GM18870 (cell line): Measurements from ENCODE around the gene TTF2.
A peak's percentile ranks its signal among the peaks of the same experiment; 100 is the strongest.

Source experiments
- ATAC-seq: cut with Tn5 transposase; IDR thresholded peaks from one replicate; pipeline ENCODE4 v1.9.1; 2021; ENCODE audit warnings: moderate library complexity; ENCODE audit not compliant: unreplicated experiment

The TTF2 gene

GRCh38 chr1:117059678-117060440, at the start of gene TTF2:
Gene TTF2, plus strand, starts transcription at chr1:117060326. Its CDS starts 21 bp downstream, at chr1:117060347.
- peak; percentile 94 for ATAC-seq

GRCh38 chr1:117011334-117011733, 48.8 kb upstream of the TTF2 start:
- ATAC-seq: no peak

- no peak for ATAC-seq
Measured at GRCh38 chr1:117013309-117013858, 46.7 kb upstream of the TTF2 start.

- ATAC-seq: no peak
Measured at GRCh38 chr1:117014209-117014608, 45.9 kb upstream of the TTF2 start.

GRCh38 chr1:117015724-117016123, 44.4 kb upstream of the TTF2 start:
- no peak for ATAC-seq

GRCh38 chr1:117017062-117017461, 43.1 kb upstream of the TTF2 start:
- ATAC-seq: no peak

GRCh38 chr1:117017648-117018047, 42.5 kb upstream of the TTF2 start:
- ATAC-seq: no peak

GRCh38 chr1:117020526-117021156, 39.5 kb upstream of the TTF2 start:
- no peak for ATAC-seq

- ATAC-seq: no peak
Measured at GRCh38 chr1:117022114-117022513, 38.0 kb upstream of the TTF2 start.

- no peak for ATAC-seq
Measured at GRCh38 chr1:117025568-117025967, 34.6 kb upstream of the TTF2 start.

GRCh38 chr1:117026361-117026760, 33.8 kb upstream of the TTF2 start:
- ATAC-seq: no peak

GRCh38 chr1:117029685-117030084, 30.4 kb upstream of the TTF2 start:
- no peak for ATAC-seq

- no peak for ATAC-seq
Measured at GRCh38 chr1:117030271-117030877, 29.8 kb upstream of the TTF2 start.

- no peak for ATAC-seq
Measured at GRCh38 chr1:117032266-117032665, 27.9 kb upstream of the TTF2 start.

- no peak for ATAC-seq
Measured at GRCh38 chr1:117032681-117033539, 27.2 kb upstream of the TTF2 start.

GRCh38 chr1:117033772-117034171, 26.4 kb upstream of the TTF2 start:
- ATAC-seq: no peak

GRCh38 chr1:117034791-117035290, 25.3 kb upstream of the TTF2 start:
- no peak for ATAC-seq

- no peak for ATAC-seq
Measured at GRCh38 chr1:117036018-117036461, 24.1 kb upstream of the TTF2 start.

- ATAC-seq: no peak
Measured at GRCh38 chr1:117037802-117038201, 22.3 kb upstream of the TTF2 start.

- no peak for ATAC-seq
Measured at GRCh38 chr1:117038236-117038635, 21.9 kb upstream of the TTF2 start.

GRCh38 chr1:117044217-117044616, 15.9 kb upstream of the TTF2 start:
- no peak for ATAC-seq
